Gastroesophageal sphincter (tissue), 3 donors: ENCODE results near the gene NEDD1.

Source experiments
- EP300 ChIP-seq: sonication (generic); formaldehyde crosslinking; IDR thresholded peaks from one replicate; pipeline ENCODE4 v1.6.1; 2017; ENCODE audit warnings: antibody characterized with exemption, mild to moderate bottlenecking
- POLR2A ChIP-seq, 2 donors: fragments of 450-650 bp; IDR thresholded peaks; one replicate each; pipeline ENCODE4 v1.6.1; 2017; ENCODE audit warnings: antibody characterized with exemption in 2 of 2, mild to moderate bottlenecking in 2 of 2, moderate library complexity in 1 of 2
- TF ChIP-seq, protein P1 (sequence below), 4 experiments: fragments of 200-600 bp in 2 of 4; fragments of 450-650 bp in 2 of 4; sonication (generic) in 1 of 4; IDR thresholded peaks; one replicate each; pipeline ENCODE4 v1.5.1; 2017 to 2019; ENCODE audit warnings: antibody characterized with exemption in 4 of 4, mild to moderate bottlenecking in 2 of 4, moderate library complexity in 2 of 4

DNA sequence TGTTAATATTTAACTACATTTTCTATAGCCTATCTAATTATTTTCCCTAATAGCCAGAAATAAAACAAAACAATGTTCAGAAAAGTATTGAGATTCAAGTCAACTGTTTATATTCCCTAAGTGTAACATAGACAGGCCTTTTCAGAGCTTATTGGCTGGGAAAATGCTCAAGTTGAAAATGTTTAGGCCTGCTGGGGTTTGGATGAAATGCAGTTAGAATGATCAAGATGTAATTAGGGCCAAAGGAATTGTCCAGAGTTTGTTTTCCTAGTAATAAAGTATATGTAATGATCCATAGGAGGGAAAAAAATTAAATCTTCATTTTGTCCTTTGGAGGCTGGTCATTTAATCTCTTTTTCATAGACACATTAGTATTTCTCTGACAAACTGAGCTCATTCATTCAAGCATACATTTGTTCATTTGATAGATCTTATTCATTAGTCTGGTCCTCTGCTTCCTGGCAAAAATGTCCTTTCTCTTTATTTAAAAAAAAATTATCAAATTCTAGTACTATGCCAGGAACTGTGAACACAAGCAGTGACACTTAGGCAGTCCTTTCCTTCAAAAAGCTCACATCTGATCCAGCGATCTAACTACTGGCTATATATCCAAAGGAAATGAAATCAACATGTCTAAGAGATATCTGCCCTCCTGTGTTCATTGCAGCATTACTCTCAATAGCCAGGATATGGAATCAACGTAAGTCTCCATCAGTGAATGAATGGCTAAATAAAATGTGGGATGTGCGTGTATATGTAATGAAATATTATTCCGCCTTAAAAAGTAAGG is 40.1 kb upstream of the NEDD1 start:
- TF ChIP-seq, protein P1, sequence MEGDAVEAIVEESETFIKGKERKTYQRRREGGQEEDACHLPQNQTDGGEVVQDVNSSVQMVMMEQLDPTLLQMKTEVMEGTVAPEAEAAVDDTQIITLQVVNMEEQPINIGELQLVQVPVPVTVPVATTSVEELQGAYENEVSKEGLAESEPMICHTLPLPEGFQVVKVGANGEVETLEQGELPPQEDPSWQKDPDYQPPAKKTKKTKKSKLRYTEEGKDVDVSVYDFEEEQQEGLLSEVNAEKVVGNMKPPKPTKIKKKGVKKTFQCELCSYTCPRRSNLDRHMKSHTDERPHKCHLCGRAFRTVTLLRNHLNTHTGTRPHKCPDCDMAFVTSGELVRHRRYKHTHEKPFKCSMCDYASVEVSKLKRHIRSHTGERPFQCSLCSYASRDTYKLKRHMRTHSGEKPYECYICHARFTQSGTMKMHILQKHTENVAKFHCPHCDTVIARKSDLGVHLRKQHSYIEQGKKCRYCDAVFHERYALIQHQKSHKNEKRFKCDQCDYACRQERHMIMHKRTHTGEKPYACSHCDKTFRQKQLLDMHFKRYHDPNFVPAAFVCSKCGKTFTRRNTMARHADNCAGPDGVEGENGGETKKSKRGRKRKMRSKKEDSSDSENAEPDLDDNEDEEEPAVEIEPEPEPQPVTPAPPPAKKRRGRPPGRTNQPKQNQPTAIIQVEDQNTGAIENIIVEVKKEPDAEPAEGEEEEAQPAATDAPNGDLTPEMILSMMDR (IDR thresholded peaks at IDR 0.05) = no peak
- no peak for TF ChIP-seq POLR2A (IDR thresholded peaks at IDR 0.05)
- TF ChIP-seq EP300 = no peak
